Esophagus squamous epithelium (tissue), 4 donors: ENCODE data around the gene SEC24C.

Source experiments
- POLR2A ChIP-seq, 4 donors: fragments of 450-650 bp; IDR thresholded peaks; one replicate each; pipeline ENCODE4 v1.6.1; 2017; ENCODE audit warnings: antibody characterized with exemption in 4 of 4, mild to moderate bottlenecking in 4 of 4, moderate library complexity in 3 of 4
- TF ChIP-seq, protein P1 (sequence below), 6 experiments: fragments of 450-650 bp in 4 of 6; fragments of 200-600 bp in 2 of 6; sonication (generic) in 2 of 6; IDR thresholded peaks; one replicate each; pipeline ENCODE4 v1.5.1; 2016 to 2019; ENCODE audit warnings: antibody characterized with exemption in 6 of 6, mild to moderate bottlenecking in 4 of 6, moderate library complexity in 4 of 6

DNA sequence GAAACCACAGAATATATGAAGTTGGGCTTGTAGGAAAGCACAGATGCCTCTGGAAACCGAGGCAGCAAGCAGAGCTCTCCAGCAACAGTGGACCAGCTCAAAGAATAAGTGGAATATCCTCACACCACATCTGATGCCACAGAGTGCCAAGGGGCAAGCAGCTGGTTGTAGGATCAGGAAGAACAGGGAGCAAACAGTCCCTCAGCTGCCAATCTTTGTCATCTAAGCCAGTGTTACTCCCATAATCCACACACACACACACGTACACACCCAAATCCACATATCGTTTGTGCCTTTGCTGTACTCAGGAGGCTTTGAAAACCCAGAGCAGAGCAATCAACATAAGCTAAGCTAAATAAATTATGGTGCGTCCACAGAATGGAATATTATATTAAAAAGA lies 20.7 kb upstream of the SEC24C start:
- TF ChIP-seq, protein P1, sequence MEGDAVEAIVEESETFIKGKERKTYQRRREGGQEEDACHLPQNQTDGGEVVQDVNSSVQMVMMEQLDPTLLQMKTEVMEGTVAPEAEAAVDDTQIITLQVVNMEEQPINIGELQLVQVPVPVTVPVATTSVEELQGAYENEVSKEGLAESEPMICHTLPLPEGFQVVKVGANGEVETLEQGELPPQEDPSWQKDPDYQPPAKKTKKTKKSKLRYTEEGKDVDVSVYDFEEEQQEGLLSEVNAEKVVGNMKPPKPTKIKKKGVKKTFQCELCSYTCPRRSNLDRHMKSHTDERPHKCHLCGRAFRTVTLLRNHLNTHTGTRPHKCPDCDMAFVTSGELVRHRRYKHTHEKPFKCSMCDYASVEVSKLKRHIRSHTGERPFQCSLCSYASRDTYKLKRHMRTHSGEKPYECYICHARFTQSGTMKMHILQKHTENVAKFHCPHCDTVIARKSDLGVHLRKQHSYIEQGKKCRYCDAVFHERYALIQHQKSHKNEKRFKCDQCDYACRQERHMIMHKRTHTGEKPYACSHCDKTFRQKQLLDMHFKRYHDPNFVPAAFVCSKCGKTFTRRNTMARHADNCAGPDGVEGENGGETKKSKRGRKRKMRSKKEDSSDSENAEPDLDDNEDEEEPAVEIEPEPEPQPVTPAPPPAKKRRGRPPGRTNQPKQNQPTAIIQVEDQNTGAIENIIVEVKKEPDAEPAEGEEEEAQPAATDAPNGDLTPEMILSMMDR (IDR thresholded peaks at IDR 0.05): no peak
- TF ChIP-seq POLR2A (IDR thresholded peaks at IDR 0.05): no peak
